ENCODE data around the gene BCO2. TPM values are rescaled to one million over a fixed set of nuclear protein-coding genes. Genes with fewer than 3 reads are reported as not detected.

The BCO2 gene
- total RNA-seq, 4 donors from 2014 or later, result 1.2 to 28.2 (median 2.7) TPM

- WGBS, result 48% methylated on average over 6 of the region's 6 CpGs
- TF ChIP-seq POLR2A (IDR thresholded peaks at IDR 0.05), result no peak
- TF ChIP-seq CTCF (IDR thresholded peaks at IDR 0.05), result no peak
- TF ChIP-seq POLR2AphosphoS5 (IDR thresholded peaks at IDR 0.05), result no peak
- TF ChIP-seq EP300 (IDR thresholded peaks at IDR 0.05), result no peak
Measured at GRCh38 chr11:112162761-112163546, 12.4 kb upstream of the BCO2 start.

GRCh38 chr11:112163875-112164685, 11.2 kb upstream of the BCO2 start, which contains the start of gene IL18:
Gene IL18 (minus strand): TSS chr11:112164094. CDS start chr11:112155053, 9,041 bp downstream.
- DNase-seq (ENCODE audit: low spot score in 2 of 2), result peak in 1 of 2 donors; percentile 72
- Histone ChIP-seq H3K27ac (peak within 1 kb of the TSS; percentile 68), H3K4me3 (peak within 1 kb of the TSS; percentile 42), H3K27me3 (no peaks in the 10 kb centered on the region), H3K9me3 (no peaks in the 10 kb centered on the region), H3K4me1 (peaks cover 47% of the 10 kb centered on the region), H3K36me3 (no peaks in the 10 kb centered on the region)
- 46% methylated on average over 12 of the region's 12 CpGs for WGBS
- TF ChIP-seq EP300 (IDR thresholded peaks at IDR 0.05), result no peak
- TF ChIP-seq CTCF (IDR thresholded peaks at IDR 0.05), result no peak
- TF ChIP-seq POLR2A (IDR thresholded peaks at IDR 0.05), result no peak
- no peak for TF ChIP-seq POLR2AphosphoS5 (IDR thresholded peaks at IDR 0.05)

More at GRCh38 chr11:112162761-112163546, 12.4 kb upstream of the BCO2 start:
- no peaks in the 10 kb centered on the region for H3K27me3 ChIP-seq
- no peaks in the 10 kb centered on the region for H3K9me3 ChIP-seq
- no peaks in the 10 kb centered on the region for H3K36me3 ChIP-seq
- H3K4me3 ChIP-seq, result peak overlapping the region; percentile 42
- H3K4me1 ChIP-seq, result peaks cover 50% of the 10 kb centered on the region
- DNase-seq (ENCODE audit: low spot score in 2 of 2), result no peak
- peak overlapping the region; percentile 68 for H3K27ac ChIP-seq

- DNase-seq (ENCODE audit: low spot score in 2 of 2), result no peak
- Histone ChIP-seq H3K4me1 (peaks cover 38% of the 10 kb centered on the region), H3K36me3 (no peaks in the 10 kb centered on the region), H3K9me3 (no peaks in the 10 kb centered on the region), H3K27ac (no peak overlapping the region), H3K4me3 (no peak overlapping the region), H3K27me3 (no peaks in the 10 kb centered on the region)
- 73% methylated on average over 3 of the region's 3 CpGs for WGBS
- no peak for TF ChIP-seq EP300 (IDR thresholded peaks at IDR 0.05)
Measured at GRCh38 chr11:112165049-112165448, 10.3 kb upstream of the BCO2 start.

GRCh38 chr11:112166562-112166961, 8.8 kb upstream of the BCO2 start:
- 34% methylated on average over 8 of the region's 8 CpGs for WGBS
- Histone ChIP-seq H3K36me3 (no peaks in the 10 kb centered on the region), H3K4me1 (peaks cover 26% of the 10 kb centered on the region), H3K27me3 (no peaks in the 10 kb centered on the region), H3K9me3 (no peaks in the 10 kb centered on the region), H3K27ac (peak overlapping the region; percentile 7), H3K4me3 (no peak overlapping the region)
- DNase-seq (ENCODE audit: low spot score in 2 of 2), result no peak
- TF ChIP-seq POLR2AphosphoS5 (IDR thresholded peaks at IDR 0.05) (peak in 1 of 3 donors; percentile 61), POLR2A (IDR thresholded peaks at IDR 0.05) (no peak)

- Histone ChIP-seq H3K27ac (peak within 1 kb of the TSS; percentile 7), H3K27me3 (no peaks in the 10 kb centered on the region), H3K36me3 (no peaks in the 10 kb centered on the region), H3K4me1 (peaks cover 24% of the 10 kb centered on the region), H3K9me3 (no peaks in the 10 kb centered on the region), H3K4me3 (no peak within 1 kb of the TSS)
- TF ChIP-seq POLR2AphosphoS5 (IDR thresholded peaks at IDR 0.05), result no peak
- no peak for TF ChIP-seq EP300 (IDR thresholded peaks at IDR 0.05)
- no peak for TF ChIP-seq POLR2A (IDR thresholded peaks at IDR 0.05)
- no peak for TF ChIP-seq CTCF (IDR thresholded peaks at IDR 0.05)
- DNase-seq (ENCODE audit: low spot score in 2 of 2), result no peak
- 88% methylated on average over 25 of the region's 25 CpGs for WGBS
Measured at GRCh38 chr11:112167145-112167544, 8.2 kb upstream of the BCO2 start, which contains the start of gene TEX12. Gene TEX12 (plus strand): TSS chr11:112167372. CDS start chr11:112169269, 1,897 bp downstream.
